ENCODE results near the gene SLC27A4.

SLC27A4 gene

GRCh38 chr9:128361986-128362646 lies 21.8 kb downstream of the SLC27A4 start:
- peak; percentile 37 to 44 for DNase-seq (ENCODE audit: low read depth in 2 of 2, low spot score in 1 of 2)

GRCh38 chr9:128362774-128363173 lies 22.4 kb downstream of the SLC27A4 start:
- no peak for DNase-seq (ENCODE audit: low read depth in 2 of 2, low spot score in 1 of 2)

- no peak for DNase-seq (ENCODE audit: low read depth in 2 of 2, low spot score in 1 of 2)
Measured at GRCh38 chr9:128365525-128365924, 25.2 kb downstream of the SLC27A4 start.

- no peak for DNase-seq (ENCODE audit: low read depth in 2 of 2, low spot score in 1 of 2)
Measured at GRCh38 chr9:128369024-128369706, 28.8 kb downstream of the SLC27A4 start.

- DNase-seq (ENCODE audit: low read depth in 2 of 2, low spot score in 1 of 2) = no peak
Measured at GRCh38 chr9:128370367-128370751, 30.0 kb downstream of the SLC27A4 start.

- DNase-seq (ENCODE audit: low read depth in 2 of 2, low spot score in 1 of 2) = peak; percentile 89 to 92
Measured at GRCh38 chr9:128370752-128371629, 30.7 kb downstream of the SLC27A4 start, which contains the start of gene URM1. Gene URM1 (plus strand): TSS chr9:128371374. CDS start chr9:128371381, 7 bp downstream.

- DNase-seq (ENCODE audit: low read depth in 2 of 2, low spot score in 1 of 2) = no peak
Measured at GRCh38 chr9:128371630-128372117, 31.3 kb downstream of the SLC27A4 start.

- no peak for DNase-seq (ENCODE audit: low read depth in 2 of 2, low spot score in 1 of 2)
Measured at GRCh38 chr9:128372188-128372641, 31.9 kb downstream of the SLC27A4 start.

GRCh38 chr9:128372784-128373183 lies 32.5 kb downstream of the SLC27A4 start:
- DNase-seq (ENCODE audit: low read depth in 2 of 2, low spot score in 1 of 2) = no peak

GRCh38 chr9:128374221-128374675 lies 33.9 kb downstream of the SLC27A4 start:
- DNase-seq (ENCODE audit: low read depth in 2 of 2, low spot score in 1 of 2) = no peak

GRCh38 chr9:128375865-128376264 lies 35.5 kb downstream of the SLC27A4 start:
- DNase-seq (ENCODE audit: low read depth in 2 of 2, low spot score in 1 of 2) = no peak

- no peak for DNase-seq (ENCODE audit: low read depth in 2 of 2, low spot score in 1 of 2)
Measured at GRCh38 chr9:128382261-128382660, 41.9 kb downstream of the SLC27A4 start.

- DNase-seq (ENCODE audit: low read depth in 2 of 2, low spot score in 1 of 2) = no peak
Measured at GRCh38 chr9:128383007-128383753, 42.9 kb downstream of the SLC27A4 start.

GRCh38 chr9:128383791-128384190 lies 43.5 kb downstream of the SLC27A4 start:
- no peak for DNase-seq (ENCODE audit: low read depth in 2 of 2, low spot score in 1 of 2)

- no peak for DNase-seq (ENCODE audit: low read depth in 2 of 2, low spot score in 1 of 2)
Measured at GRCh38 chr9:128384801-128385495, 44.6 kb downstream of the SLC27A4 start.

GRCh38 chr9:128385496-128386460 lies 45.5 kb downstream of the SLC27A4 start:
- DNase-seq (ENCODE audit: low read depth in 2 of 2, low spot score in 1 of 2) = no peak

GRCh38 chr9:128388150-128388549 lies 47.8 kb downstream of the SLC27A4 start:
- no peak for DNase-seq (ENCODE audit: low read depth in 2 of 2, low spot score in 1 of 2)

GRCh38 chr9:128389395-128390149 lies 49.2 kb downstream of the SLC27A4 start:
- no peak for DNase-seq (ENCODE audit: low read depth in 2 of 2, low spot score in 1 of 2)

Measured in stimulated activated CD8-positive, alpha-beta memory T cell treated with anti-CD3 and anti-CD28 coated beads, Interleukin-4, amount 100 ng/mL, for 1 hour (primary cell).